Panc1 (cell line): Measurements from ENCODE around the gene CDYL2.

ENCODE experiments used
- CTCF ChIP-seq: fragments of 450-650 bp; IDR thresholded peaks from 2 replicates; pipeline ENCODE4 v1.5.1; 2017; ENCODE audit warnings: mild to moderate bottlenecking
- POLR2AphosphoS5 ChIP-seq: IDR thresholded peaks from 2 replicates; pipeline ENCODE4 v1.6.1; 2012; ENCODE audit warnings: mild to moderate bottlenecking, low read depth, low read length, moderate library complexity
- TCF7L2 ChIP-seq: IDR thresholded peaks from 2 replicates; pipeline ENCODE4 v1.6.1; 2011; ENCODE audit warnings: mild to moderate bottlenecking, low read depth, low read length, inconsistent platforms
- TF ChIP-seq, protein P1 (sequence below), 2 experiments: IDR thresholded peaks; 2 replicates each; pipeline ENCODE4 v1.6.1; 2011 to 2012; ENCODE audit warnings: low read depth in 2 of 2, control low read depth in 1 of 2, low read length in 1 of 2, mild to moderate bottlenecking in 1 of 2, moderate library complexity in 1 of 2; ENCODE audit not compliant: insufficient read depth in 1 of 2

GRCh38 chr16:80825365-80825758, 21.0 kb upstream of the CDYL2 start:
- TF ChIP-seq CTCF: no peak
- TF ChIP-seq, protein P1, sequence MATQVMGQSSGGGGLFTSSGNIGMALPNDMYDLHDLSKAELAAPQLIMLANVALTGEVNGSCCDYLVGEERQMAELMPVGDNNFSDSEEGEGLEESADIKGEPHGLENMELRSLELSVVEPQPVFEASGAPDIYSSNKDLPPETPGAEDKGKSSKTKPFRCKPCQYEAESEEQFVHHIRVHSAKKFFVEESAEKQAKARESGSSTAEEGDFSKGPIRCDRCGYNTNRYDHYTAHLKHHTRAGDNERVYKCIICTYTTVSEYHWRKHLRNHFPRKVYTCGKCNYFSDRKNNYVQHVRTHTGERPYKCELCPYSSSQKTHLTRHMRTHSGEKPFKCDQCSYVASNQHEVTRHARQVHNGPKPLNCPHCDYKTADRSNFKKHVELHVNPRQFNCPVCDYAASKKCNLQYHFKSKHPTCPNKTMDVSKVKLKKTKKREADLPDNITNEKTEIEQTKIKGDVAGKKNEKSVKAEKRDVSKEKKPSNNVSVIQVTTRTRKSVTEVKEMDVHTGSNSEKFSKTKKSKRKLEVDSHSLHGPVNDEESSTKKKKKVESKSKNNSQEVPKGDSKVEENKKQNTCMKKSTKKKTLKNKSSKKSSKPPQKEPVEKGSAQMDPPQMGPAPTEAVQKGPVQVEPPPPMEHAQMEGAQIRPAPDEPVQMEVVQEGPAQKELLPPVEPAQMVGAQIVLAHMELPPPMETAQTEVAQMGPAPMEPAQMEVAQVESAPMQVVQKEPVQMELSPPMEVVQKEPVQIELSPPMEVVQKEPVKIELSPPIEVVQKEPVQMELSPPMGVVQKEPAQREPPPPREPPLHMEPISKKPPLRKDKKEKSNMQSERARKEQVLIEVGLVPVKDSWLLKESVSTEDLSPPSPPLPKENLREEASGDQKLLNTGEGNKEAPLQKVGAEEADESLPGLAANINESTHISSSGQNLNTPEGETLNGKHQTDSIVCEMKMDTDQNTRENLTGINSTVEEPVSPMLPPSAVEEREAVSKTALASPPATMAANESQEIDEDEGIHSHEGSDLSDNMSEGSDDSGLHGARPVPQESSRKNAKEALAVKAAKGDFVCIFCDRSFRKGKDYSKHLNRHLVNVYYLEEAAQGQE (IDR thresholded peaks at IDR 0.05; ENCODE audit: insufficient read depth in 1 of 2, low read depth in 2 of 2, low read length in 1 of 2): no peak
- no peak for TF ChIP-seq POLR2AphosphoS5
- TF ChIP-seq TCF7L2: no peak
